CD4-positive, alpha-beta memory T cell (primary cell): Measurements from ENCODE around the gene ANKRD52. TPM values are rescaled to one million over a fixed set of nuclear protein-coding genes. Genes with fewer than 3 reads are reported as not detected.

Experiments used
- polyA plus RNA-seq, 2 donors: library from polyadenylated mRNA; unstranded; fragments of 300-500 nt; fragmentation: Illumina TruSeq; gene quantifications; one replicate each; pipeline ENCODE4 v1.2.3, GENCODE V29; 2021
- total RNA-seq, 2 experiments: library from RNA; stranded (reverse); gene quantifications; one replicate each; pipeline ENCODE4 v1.2.3, GENCODE V29; 2021

The ANKRD52 gene
- total and polyA plus RNA-seq, 4 experiments from 2014 or later: 3.4 to 44.5 (median 34.6) TPM

Other genes starting within 250 kb of the ANKRD52 start
- 1 to 10 TPM; 7.2 to 7.9 TPM for gene IKZF4, start 237.3 kb downstream of the ANKRD52 start, total RNA-seq
- 1 to 10 TPM in 1 of 2 donors, under 1 TPM in 1; 0.37 to 2.2 TPM for gene IKZF4, start 237.3 kb downstream of the ANKRD52 start, polyA plus RNA-seq
- 10 to 100 TPM; 55.6 to 55.8 TPM for gene RPS26, start 216.5 kb downstream of the ANKRD52 start, total RNA-seq
- 1,000 to 10,000 TPM in 1 of 2 donors, 100 to 1,000 TPM in 1; 386 to 1,449 TPM for gene RPS26, start 216.5 kb downstream of the ANKRD52 start, polyA plus RNA-seq
- 1 to 10 TPM; 5.9 to 6.9 TPM for gene ERBB3, start 178.2 kb downstream of the ANKRD52 start, total RNA-seq
- gene ERBB3, start 178.2 kb downstream of the ANKRD52 start, polyA plus RNA-seq: under 1 TPM; 0.61 to 0.70 TPM
- 100 to 1,000 TPM; 106 to 108 TPM for gene PA2G4, start 153.8 kb downstream of the ANKRD52 start, total RNA-seq
- 100 to 1,000 TPM; 204 to 223 TPM for gene PA2G4, start 153.8 kb downstream of the ANKRD52 start, polyA plus RNA-seq
- 1,000 to 10,000 TPM; 5,438 to 5,728 TPM for gene RPL41, start 141.8 kb downstream of the ANKRD52 start, total RNA-seq
- gene RPL41, start 141.8 kb downstream of the ANKRD52 start, polyA plus RNA-seq: 1,000 to 10,000 TPM; 6,058 to 8,691 TPM
- 10 to 100 TPM; 16.3 to 19.6 TPM for gene ZC3H10, start 140.1 kb downstream of the ANKRD52 start, total RNA-seq
- gene ZC3H10, start 140.1 kb downstream of the ANKRD52 start, polyA plus RNA-seq: 1 to 10 TPM in 1 of 2 donors, under 1 TPM in 1; 0.27 to 3.9 TPM
- gene ESYT1, start 130.1 kb downstream of the ANKRD52 start, total RNA-seq: 100 to 1,000 TPM; 249 to 258 TPM
- 100 to 1,000 TPM; 395 to 690 TPM for gene ESYT1, start 130.1 kb downstream of the ANKRD52 start, polyA plus RNA-seq
- 1 to 10 TPM; 2.6 to 3.4 TPM for gene MYL6B, start 105.8 kb downstream of the ANKRD52 start, total RNA-seq
- 1 to 10 TPM; 1.8 to 4.8 TPM for gene MYL6B, start 105.8 kb downstream of the ANKRD52 start, polyA plus RNA-seq
- gene MYL6, start 100.0 kb downstream of the ANKRD52 start, total RNA-seq: 100 to 1,000 TPM; 567 to 589 TPM
- gene MYL6, start 100.0 kb downstream of the ANKRD52 start, polyA plus RNA-seq: 1,000 to 10,000 TPM; 2,141 to 3,317 TPM
- 100 to 1,000 TPM; 192 to 199 TPM for gene SMARCC2, start 68.9 kb downstream of the ANKRD52 start, total RNA-seq
- 10 to 100 TPM; 27.0 to 90.9 TPM for gene SMARCC2, start 68.9 kb downstream of the ANKRD52 start, polyA plus RNA-seq
- 10 to 100 TPM; 38.1 to 44.8 TPM for gene RNF41, start 36.5 kb downstream of the ANKRD52 start, total RNA-seq
- 10 to 100 TPM; 33.2 to 46.7 TPM for gene RNF41, start 36.5 kb downstream of the ANKRD52 start, polyA plus RNA-seq
- gene NABP2, start 34.0 kb downstream of the ANKRD52 start, total RNA-seq: 10 to 100 TPM; 16.9 to 19.1 TPM
- 1 to 10 TPM; 4.1 to 4.7 TPM for gene NABP2, start 34.0 kb downstream of the ANKRD52 start, polyA plus RNA-seq
- gene SLC39A5, start 28.3 kb downstream of the ANKRD52 start, total RNA-seq: 1 to 10 TPM in 1 of 2 experiments, under 1 TPM in 1; 0.64 to 2.1 TPM
- not detected for gene SLC39A5, start 28.3 kb downstream of the ANKRD52 start, polyA plus RNA-seq
- gene COQ10A, start 8.6 kb upstream of the ANKRD52 start, total RNA-seq: 10 to 100 TPM; 35.3 to 38.6 TPM
- 10 to 100 TPM in 1 of 2 donors, 1 to 10 TPM in 1; 8.7 to 11.7 TPM for gene COQ10A, start 8.6 kb upstream of the ANKRD52 start, polyA plus RNA-seq
- 100 to 1,000 TPM; 134 to 136 TPM for gene CS, start 41.9 kb upstream of the ANKRD52 start, total RNA-seq
- gene CS, start 41.9 kb upstream of the ANKRD52 start, polyA plus RNA-seq: 10 to 100 TPM; 73.1 to 98.7 TPM
- 10 to 100 TPM; 93.5 to 95.8 TPM for gene CNPY2, start 57.6 kb upstream of the ANKRD52 start, total RNA-seq
- gene CNPY2, start 57.6 kb upstream of the ANKRD52 start, polyA plus RNA-seq: 100 to 1,000 TPM; 174 to 184 TPM
- gene PAN2, start 75.6 kb upstream of the ANKRD52 start, total RNA-seq: 100 to 1,000 TPM; 193 to 203 TPM
- 10 to 100 TPM in 1 of 2 donors, 1 to 10 TPM in 1; 5.6 to 10.2 TPM for gene PAN2, start 75.6 kb upstream of the ANKRD52 start, polyA plus RNA-seq
- 10 to 100 TPM; 34.1 to 34.4 TPM for gene IL23A, start 80.5 kb upstream of the ANKRD52 start, total RNA-seq
- gene IL23A, start 80.5 kb upstream of the ANKRD52 start, polyA plus RNA-seq: 10 to 100 TPM; 30.3 to 40.1 TPM
- gene STAT2, start 101.7 kb upstream of the ANKRD52 start, total RNA-seq: 100 to 1,000 TPM; 192 to 193 TPM
- 10 to 100 TPM; 74.4 to 80.6 TPM for gene STAT2, start 101.7 kb upstream of the ANKRD52 start, polyA plus RNA-seq
- not detected for gene APOF, start 104.5 kb upstream of the ANKRD52 start, total RNA-seq
- not detected for gene APOF, start 104.5 kb upstream of the ANKRD52 start, polyA plus RNA-seq
- gene TIMELESS, start 191.0 kb upstream of the ANKRD52 start, total RNA-seq: 1 to 10 TPM; 7.3 to 7.5 TPM
- 1 to 10 TPM; 3.2 to 5.1 TPM for gene TIMELESS, start 191.0 kb upstream of the ANKRD52 start, polyA plus RNA-seq
- not detected for gene MIP, start 196.3 kb upstream of the ANKRD52 start, total RNA-seq
- gene MIP, start 196.3 kb upstream of the ANKRD52 start, polyA plus RNA-seq: under 1 TPM; 0.09 to 0.32 TPM
- 1 to 10 TPM; 6.5 to 6.9 TPM for gene SPRYD4, start 210.2 kb upstream of the ANKRD52 start, total RNA-seq
- 1 to 10 TPM; 1.1 to 1.5 TPM for gene SPRYD4, start 210.2 kb upstream of the ANKRD52 start, polyA plus RNA-seq
- 10 to 100 TPM in 1 of 2 experiments, 1 to 10 TPM in 1; 9.8 to 12.2 TPM for gene GLS2, start 229.8 kb upstream of the ANKRD52 start, total RNA-seq
- 1 to 10 TPM; 4.2 to 5.0 TPM for gene GLS2, start 229.8 kb upstream of the ANKRD52 start, polyA plus RNA-seq